Ramos (cell line): ENCODE measurements around the gene PRR5.
"Not testable (repeated sequence)": the region's sequence is repeated elsewhere in the genome, so short reads cannot be mapped to it uniquely, and the experiment has no call there.

Experiments
- in situ Hi-C: fragments of 300-500 bp; cut with MboI; formaldehyde crosslinking; loops from one replicate; pipeline ENCODE4 v1.14.3; 2022; ENCODE audit warnings: low sequenced_read_pairs; ENCODE audit not compliant: unreplicated experiment

PRR5 gene

GRCh38 chr22:44731357-44731970 lies 29.5 kb downstream of the PRR5 start:
- in situ Hi-C loops: no loop called here

- in situ Hi-C loops: no loop called here
Measured at GRCh38 chr22:44732017-44732561, 30.1 kb downstream of the PRR5 start.

- in situ Hi-C loops: no loop called here
Measured at GRCh38 chr22:44732661-44733060, 30.7 kb downstream of the PRR5 start.

GRCh38 chr22:44733426-44734106 lies 31.6 kb downstream of the PRR5 start:
- in situ Hi-C loops: no loop called here

- in situ Hi-C loops: no loop called here
Measured at GRCh38 chr22:44734278-44734677, 32.3 kb downstream of the PRR5 start.

GRCh38 chr22:44734801-44735517 lies 33.0 kb downstream of the PRR5 start:
- in situ Hi-C loops: no loop called here

- in situ Hi-C loops: no loop called here
Measured at GRCh38 chr22:44735518-44736428, 33.8 kb downstream of the PRR5 start.

- in situ Hi-C loops: no loop called here
Measured at GRCh38 chr22:44736581-44737405, 34.8 kb downstream of the PRR5 start.

GRCh38 chr22:44737406-44738346 lies 35.7 kb downstream of the PRR5 start:
- in situ Hi-C loops: no loop called here

- in situ Hi-C loops: no loop called here
Measured at GRCh38 chr22:44738347-44738715, 36.3 kb downstream of the PRR5 start.

- in situ Hi-C loops: no loop called here
Measured at GRCh38 chr22:44739024-44739423, 37.0 kb downstream of the PRR5 start.

GRCh38 chr22:44739666-44740065 lies 37.7 kb downstream of the PRR5 start:
- in situ Hi-C loops: not testable (repeated sequence)

GRCh38 chr22:44740307-44740706 lies 38.3 kb downstream of the PRR5 start:
- in situ Hi-C loops: no loop called here

- in situ Hi-C loops: no loop called here
Measured at GRCh38 chr22:44741929-44742328, 39.9 kb downstream of the PRR5 start.

- in situ Hi-C loops: no loop called here
Measured at GRCh38 chr22:44743247-44743646, 41.2 kb downstream of the PRR5 start.

GRCh38 chr22:44743804-44744211 lies 41.8 kb downstream of the PRR5 start:
- in situ Hi-C loops: no loop called here

- in situ Hi-C loops: no loop called here
Measured at GRCh38 chr22:44745853-44746789, 44.1 kb downstream of the PRR5 start.
